Uterus (tissue), 2 donors: ENCODE data around the gene ACOXL.

ENCODE experiments used
- POLR2A ChIP-seq, 2 donors: fragments of 450-650 bp; IDR thresholded peaks; one replicate each; pipeline ENCODE4 v1.6.1; 2016; ENCODE audit warnings: antibody characterized with exemption in 2 of 2, mild to moderate bottlenecking in 1 of 2, moderate library complexity in 1 of 2
- TF ChIP-seq, protein P1 (sequence below), 4 experiments: fragments of 200-600 bp in 2 of 4; fragments of 450-650 bp in 2 of 4; sonication (generic) in 2 of 4; IDR thresholded peaks; one replicate each; pipeline ENCODE4 v1.5.1; 2016 to 2019; ENCODE audit warnings: antibody characterized with exemption in 4 of 4, mild to moderate bottlenecking in 2 of 4, moderate library complexity in 1 of 4

DNA sequence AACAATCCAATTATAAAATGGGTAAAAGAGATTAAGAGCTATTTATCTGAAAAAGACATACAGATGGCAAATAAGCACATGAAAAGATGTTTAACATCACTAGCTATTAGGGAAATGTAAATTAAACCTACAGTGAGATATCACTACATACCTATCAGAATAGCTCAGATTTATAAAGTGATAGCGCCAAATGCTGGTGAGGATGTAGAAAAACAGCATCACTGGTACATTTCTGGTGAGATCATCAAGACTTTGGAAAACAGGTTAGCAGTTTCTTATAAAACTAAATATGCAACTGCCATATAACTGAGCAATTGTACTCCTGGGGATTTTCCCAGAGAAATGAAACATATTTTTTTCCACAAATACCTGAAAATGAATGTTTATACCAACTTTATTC lies 100.4 kb downstream of the ACOXL start:
- TF ChIP-seq, protein P1, sequence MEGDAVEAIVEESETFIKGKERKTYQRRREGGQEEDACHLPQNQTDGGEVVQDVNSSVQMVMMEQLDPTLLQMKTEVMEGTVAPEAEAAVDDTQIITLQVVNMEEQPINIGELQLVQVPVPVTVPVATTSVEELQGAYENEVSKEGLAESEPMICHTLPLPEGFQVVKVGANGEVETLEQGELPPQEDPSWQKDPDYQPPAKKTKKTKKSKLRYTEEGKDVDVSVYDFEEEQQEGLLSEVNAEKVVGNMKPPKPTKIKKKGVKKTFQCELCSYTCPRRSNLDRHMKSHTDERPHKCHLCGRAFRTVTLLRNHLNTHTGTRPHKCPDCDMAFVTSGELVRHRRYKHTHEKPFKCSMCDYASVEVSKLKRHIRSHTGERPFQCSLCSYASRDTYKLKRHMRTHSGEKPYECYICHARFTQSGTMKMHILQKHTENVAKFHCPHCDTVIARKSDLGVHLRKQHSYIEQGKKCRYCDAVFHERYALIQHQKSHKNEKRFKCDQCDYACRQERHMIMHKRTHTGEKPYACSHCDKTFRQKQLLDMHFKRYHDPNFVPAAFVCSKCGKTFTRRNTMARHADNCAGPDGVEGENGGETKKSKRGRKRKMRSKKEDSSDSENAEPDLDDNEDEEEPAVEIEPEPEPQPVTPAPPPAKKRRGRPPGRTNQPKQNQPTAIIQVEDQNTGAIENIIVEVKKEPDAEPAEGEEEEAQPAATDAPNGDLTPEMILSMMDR (IDR thresholded peaks at IDR 0.05) = no peak
- TF ChIP-seq POLR2A (IDR thresholded peaks at IDR 0.05) = no peak
